Measurements from ENCODE around the gene LGALS3BP.
"Not testable (repeated sequence)": the region's sequence is repeated elsewhere in the genome, so short reads cannot be mapped to it uniquely, and the experiment has no call there.

Gene LGALS3BP

GRCh38 chr17:79024901-79025737 is 45.4 kb upstream of the LGALS3BP start:
- no peak for DNase-seq (ENCODE audit: low read depth, low spot score)
- in situ Hi-C loops (cut with HindIII; ENCODE audit: low sequenced_read_pairs): no loop called here
- no peak for TF ChIP-seq CTCF (IDR thresholded peaks at IDR 0.05; ENCODE audit: low read depth, low read length)
- peak overlapping the region; percentile 52 for H3K4me3 ChIP-seq (ENCODE audit: low read depth, low read length)

- DNase-seq (ENCODE audit: low read depth, low spot score): no peak
- TF ChIP-seq CTCF (IDR thresholded peaks at IDR 0.05; ENCODE audit: low read depth, low read length): no peak
- in situ Hi-C loops (cut with HindIII; ENCODE audit: low sequenced_read_pairs): no loop called here
- H3K4me3 ChIP-seq (ENCODE audit: low read depth, low read length): peak within 1 kb of the TSS; percentile 52
Measured at GRCh38 chr17:79023886-79024771, 44.4 kb upstream of the LGALS3BP start, which contains the start of gene C1QTNF1. TSS of gene C1QTNF1 (plus strand) at chr17:79024169. CDS start at chr17:79043969, 19,800 bp downstream.

- in situ Hi-C loops (cut with HindIII; ENCODE audit: low sequenced_read_pairs): no loop called here
- H3K4me3 ChIP-seq (ENCODE audit: low read depth, low read length): no peak overlapping the region
- no peak for TF ChIP-seq CTCF (IDR thresholded peaks at IDR 0.05; ENCODE audit: low read depth, low read length)
- DNase-seq (ENCODE audit: low read depth, low spot score): no peak
Measured at GRCh38 chr17:79023180-79023705, 43.5 kb upstream of the LGALS3BP start.

- DNase-seq (ENCODE audit: low read depth, low spot score): no peak
- TF ChIP-seq CTCF (IDR thresholded peaks at IDR 0.05; ENCODE audit: low read depth, low read length): no peak
- no peak overlapping the region for H3K4me3 ChIP-seq (ENCODE audit: low read depth, low read length)
- in situ Hi-C loops (cut with HindIII; ENCODE audit: low sequenced_read_pairs): no loop called here
Measured at GRCh38 chr17:79022507-79022991, 42.8 kb upstream of the LGALS3BP start.

GRCh38 chr17:79021929-79022328 is 42.2 kb upstream of the LGALS3BP start:
- DNase-seq (ENCODE audit: low read depth, low spot score); in situ Hi-C loops (cut with HindIII; ENCODE audit: low sequenced_read_pairs): not testable (repeated sequence)

GRCh38 chr17:79020631-79021301 is 41.0 kb upstream of the LGALS3BP start:
- no peak for DNase-seq (ENCODE audit: low read depth, low spot score)
- in situ Hi-C loops (cut with HindIII; ENCODE audit: low sequenced_read_pairs): no loop called here
- H3K4me3 ChIP-seq (ENCODE audit: low read depth, low read length): no peak overlapping the region
- TF ChIP-seq CTCF (IDR thresholded peaks at IDR 0.05; ENCODE audit: low read depth, low read length): no peak

More at GRCh38 chr17:79021929-79022328, 42.2 kb upstream of the LGALS3BP start:
- H3K4me3 ChIP-seq (ENCODE audit: low read depth, low read length): not testable (repeated sequence)

All from astrocyte of the spinal cord (primary cell).